HG03039 (cell line): ENCODE measurements around the gene ATIC.

Experiments used
- ATAC-seq: cut with Tn5 transposase; IDR thresholded peaks from one replicate; pipeline ENCODE4 v1.9.1; 2021; ENCODE audit warnings: mild to moderate bottlenecking, moderate library complexity; ENCODE audit not compliant: unreplicated experiment

Gene ATIC

GRCh38 chr2:215374642-215375466 is 63.0 kb downstream of the ATIC start:
- no peak for ATAC-seq

DNA sequence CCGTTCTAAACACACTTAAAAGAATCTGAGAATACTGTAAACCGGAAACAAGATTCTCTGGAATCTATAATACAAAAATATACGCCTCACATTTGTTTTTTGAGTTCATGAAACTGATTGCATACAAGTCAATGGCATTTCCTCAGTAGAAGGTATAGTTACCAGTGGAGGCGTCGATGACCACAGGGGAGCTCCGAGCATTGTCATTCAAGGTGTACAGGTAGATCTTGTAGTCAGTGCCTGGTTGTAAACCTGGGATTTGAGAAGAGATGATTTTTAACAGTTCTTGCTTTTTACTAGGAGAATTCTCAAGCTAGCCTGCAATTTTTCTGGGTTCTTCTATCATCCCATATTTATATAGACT is 63.6 kb downstream of the ATIC start:
- no peak for ATAC-seq

DNA sequence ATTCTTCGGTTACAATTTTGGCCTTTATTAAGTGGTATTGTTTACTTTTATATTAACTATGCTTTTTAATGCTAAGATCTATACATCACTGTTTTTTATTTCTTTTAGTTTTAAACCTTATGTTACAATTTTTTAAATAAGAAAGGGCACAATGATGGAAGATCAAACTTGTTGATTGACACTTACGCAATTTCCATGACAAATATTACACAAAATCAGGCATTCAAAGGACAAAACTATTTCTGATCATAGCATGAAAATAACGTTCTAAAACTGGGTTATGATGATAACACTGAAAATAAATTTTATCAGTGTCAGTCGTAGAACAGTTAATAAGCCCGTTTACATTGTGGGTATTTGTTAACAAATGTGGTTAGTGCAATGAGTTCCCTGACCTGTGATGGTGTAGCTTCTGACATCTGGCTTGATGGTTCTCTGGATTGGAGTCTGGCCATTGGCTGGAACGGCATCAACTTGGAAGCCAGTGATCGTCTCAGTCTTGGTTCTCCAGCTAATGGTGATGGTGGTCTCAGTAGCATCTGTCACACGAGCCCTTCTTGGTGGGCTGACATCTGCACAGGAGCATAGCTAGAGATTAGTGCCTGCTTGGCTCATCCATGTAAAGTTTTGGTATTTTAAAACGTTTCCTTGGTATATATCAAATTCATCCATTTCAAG is 64.4 kb downstream of the ATIC start:
- no peak for ATAC-seq

GRCh38 chr2:215377283-215377682 is 65.4 kb downstream of the ATIC start:
- no peak for ATAC-seq

DNA sequence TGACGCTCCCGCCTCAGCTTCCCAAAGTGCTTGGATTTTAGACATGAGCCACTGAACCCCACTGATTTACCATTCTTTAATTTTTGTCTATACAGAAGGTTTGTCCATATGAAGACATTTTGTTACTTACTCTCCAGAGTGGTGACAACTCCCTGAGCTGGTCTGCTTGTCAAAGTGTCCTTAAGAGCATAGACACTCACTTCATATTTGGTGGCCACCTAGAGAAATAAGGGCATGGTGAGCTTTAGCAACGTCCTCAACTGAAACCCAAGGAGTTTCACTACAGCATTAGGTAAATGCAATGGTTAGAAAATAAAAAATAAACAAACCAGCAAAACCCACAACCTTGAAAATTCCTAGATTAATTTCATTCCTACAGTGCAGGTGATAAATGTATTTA is 66.2 kb downstream of the ATIC start:
- no peak for ATAC-seq

GRCh38 chr2:215379039-215379438 is 67.2 kb downstream of the ATIC start:
- no peak for ATAC-seq

DNA sequence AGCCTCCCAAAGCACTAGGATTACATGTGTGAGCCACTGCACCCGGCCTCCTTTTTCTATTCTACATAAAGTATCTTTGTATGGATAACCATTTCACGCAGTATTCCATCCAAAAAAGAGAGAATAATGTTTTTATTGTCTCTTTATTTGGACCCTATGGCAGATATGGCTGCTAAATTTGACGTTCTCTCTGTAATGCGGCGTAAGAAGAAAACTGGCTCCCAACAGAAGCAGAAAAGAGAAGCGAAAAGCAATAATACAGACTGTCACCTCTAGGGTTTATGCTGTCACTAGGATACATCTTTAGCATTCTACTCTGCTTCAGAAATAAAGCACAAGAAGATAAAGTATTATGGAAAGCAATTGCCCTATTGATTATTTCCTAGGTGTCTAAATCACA is 68.1 kb downstream of the ATIC start:
- ATAC-seq = no peak

DNA sequence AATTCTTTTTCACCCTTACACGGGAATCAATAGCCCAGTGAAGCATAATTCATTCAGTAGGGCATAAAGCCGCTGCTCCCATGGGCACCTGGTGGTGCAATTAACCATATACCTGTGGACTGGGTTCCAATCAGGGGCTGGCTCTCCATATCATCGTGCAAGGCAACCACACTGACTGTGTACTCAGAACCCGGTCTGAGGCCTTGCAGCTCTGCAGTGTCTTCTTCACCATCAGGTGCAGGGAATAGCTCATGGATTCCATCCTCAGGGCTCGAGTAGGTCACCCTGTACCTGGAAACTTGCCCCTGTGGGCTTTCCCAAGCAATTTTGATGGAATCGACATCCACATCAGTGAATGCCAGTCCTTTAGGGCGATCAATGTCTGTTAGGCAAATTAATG is 68.8 kb downstream of the ATIC start:
- no peak for ATAC-seq

DNA sequence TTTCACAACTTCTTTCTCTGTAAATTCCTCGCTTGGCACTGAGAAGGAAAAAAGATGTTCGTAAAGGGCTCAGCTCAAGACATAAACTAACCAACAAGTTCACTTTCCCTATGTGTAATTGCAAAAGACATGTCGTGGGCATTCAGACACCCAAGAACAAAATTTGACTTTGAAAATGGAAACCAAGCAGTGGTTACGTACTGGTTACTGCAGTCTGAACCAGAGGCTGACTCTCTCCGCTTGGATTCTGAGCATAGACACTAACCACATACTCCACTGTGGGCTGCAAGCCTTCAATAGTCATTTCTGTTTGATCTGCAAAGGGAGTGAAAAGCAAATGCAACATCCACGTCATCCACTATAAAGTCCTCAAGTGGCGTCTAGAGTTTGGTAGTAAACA is 70.2 kb downstream of the ATIC start:
- ATAC-seq = no peak

DNA sequence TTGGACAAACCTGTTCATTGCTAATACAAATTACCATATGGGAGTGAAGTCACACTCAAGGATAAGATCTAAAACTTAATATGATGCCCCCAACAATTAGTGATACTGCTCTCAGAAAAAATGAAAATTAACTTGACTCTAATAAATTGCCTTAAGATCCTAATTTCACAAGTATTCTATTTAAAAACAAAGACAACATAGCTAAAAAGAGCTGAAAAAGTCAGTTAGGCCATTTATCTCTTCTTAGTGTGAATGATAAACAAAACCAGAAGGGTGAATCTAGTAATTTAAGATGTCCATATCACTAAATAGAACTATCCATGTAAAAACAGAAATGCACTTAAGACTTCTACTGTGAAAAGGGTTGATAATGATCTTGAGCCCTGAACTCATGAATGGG is 70.6 kb downstream of the ATIC start:
- ATAC-seq = no peak

DNA sequence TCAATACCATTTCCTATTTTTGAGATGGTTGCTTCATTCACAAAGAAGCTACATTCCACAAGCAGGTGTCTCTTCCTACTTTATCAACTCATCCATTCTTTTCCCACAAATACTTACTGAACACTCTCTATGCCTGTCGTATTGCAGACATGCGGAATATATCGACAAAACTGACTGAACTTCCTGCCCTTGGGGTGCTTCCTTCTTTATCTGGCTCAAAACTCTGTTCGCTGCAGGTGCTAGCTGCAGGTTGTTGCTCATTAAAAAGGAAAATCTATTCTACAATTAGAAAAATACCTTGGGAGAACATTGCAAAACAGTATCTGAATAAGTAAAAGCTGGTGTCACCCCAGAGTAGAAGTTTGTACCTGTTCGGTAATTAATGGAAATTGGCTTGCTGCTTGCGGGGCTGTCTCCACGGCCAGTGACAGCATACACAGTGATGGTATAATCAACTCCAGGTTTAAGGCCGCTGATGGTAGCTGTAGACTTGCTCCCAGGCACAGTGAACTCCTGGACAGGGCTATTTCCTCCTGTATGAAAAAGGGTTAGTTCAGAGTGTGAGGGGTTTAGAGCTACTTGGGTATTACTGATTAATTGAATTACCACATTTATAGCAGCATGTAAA is 71.9 kb downstream of the ATIC start:
- ATAC-seq = no peak

DNA sequence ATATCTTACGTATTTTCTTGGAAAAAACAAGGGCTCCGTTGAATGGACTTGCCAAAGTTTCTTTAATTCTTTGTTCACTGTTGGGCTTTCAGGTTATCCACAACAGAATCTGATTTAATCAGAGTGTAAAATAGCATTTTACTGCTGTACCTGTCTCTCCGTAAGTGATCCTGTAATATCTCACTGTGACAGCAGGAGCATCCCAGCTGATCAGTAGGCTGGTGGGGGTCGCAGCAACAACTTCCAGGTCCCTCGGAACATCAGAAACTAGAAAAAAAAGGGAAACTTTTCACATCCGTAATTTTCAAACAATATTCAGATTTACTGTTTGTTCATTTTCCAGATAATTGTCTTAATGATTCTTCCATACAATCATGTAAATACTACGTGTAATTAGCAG is 72.9 kb downstream of the ATIC start:
- no peak for ATAC-seq

GRCh38 chr2:215386566-215386965 is 74.7 kb downstream of the ATIC start:
- ATAC-seq = no peak

GRCh38 chr2:215388002-215388728 is 76.3 kb downstream of the ATIC start:
- ATAC-seq = no peak

DNA sequence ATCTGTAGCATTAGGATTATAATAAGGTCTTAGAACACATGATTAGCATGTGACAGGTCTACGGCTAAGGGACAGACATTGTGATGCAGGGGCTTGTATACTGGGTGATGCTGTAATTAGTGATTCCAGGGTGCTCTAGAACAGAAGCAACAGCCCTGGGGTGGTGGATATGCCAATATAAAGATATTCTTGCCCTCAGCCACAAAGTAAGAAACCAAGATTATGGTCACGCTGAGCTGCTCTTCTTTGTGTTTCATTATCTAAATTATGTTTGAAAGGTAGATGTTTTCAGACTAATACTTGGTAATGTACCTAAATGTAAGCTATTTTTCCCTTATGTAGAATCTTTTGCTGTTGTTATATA is 78.7 kb downstream of the ATIC start:
- no peak for ATAC-seq

- no peak for ATAC-seq
Observed at GRCh38 chr2:215391531-215391930, 79.7 kb downstream of the ATIC start.

DNA sequence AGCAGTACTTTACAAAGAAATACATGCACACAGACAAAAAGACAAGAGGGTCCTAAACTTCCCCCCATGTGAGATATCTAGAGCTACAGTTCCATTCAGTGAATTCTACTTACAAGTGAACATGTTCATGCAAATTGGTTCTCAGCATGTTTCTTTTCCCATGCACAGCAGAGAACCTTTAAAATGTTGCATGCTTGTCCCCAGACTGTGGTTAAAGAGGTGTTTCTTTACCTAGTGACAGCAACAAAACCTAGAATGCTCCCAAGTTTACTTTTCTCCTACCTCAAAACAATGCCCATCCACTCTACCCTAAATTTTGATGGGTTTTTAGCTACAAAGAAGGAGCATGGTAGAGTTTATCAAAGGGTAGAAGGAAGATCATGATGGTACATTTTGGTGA is 80.3 kb downstream of the ATIC start:
- ATAC-seq = no peak

- no peak for ATAC-seq
Observed at GRCh38 chr2:215392687-215393270, 80.9 kb downstream of the ATIC start.

- ATAC-seq = no peak
Observed at GRCh38 chr2:215394102-215394805, 82.4 kb downstream of the ATIC start.

- ATAC-seq = no peak
Observed at GRCh38 chr2:215395687-215396460, 84.0 kb downstream of the ATIC start.
